Measurements from ENCODE around the gene FUCA1. TPM values are rescaled to one million over a fixed set of nuclear protein-coding genes. Genes with fewer than 3 reads are reported as not detected.

The FUCA1 gene
- total RNA-seq, 1 donor from 2014 or later, result 3.5 TPM

Other genes starting within 250 kb of the FUCA1 start
- 1,058 and 1,119 TPM in 2 replicates for gene RPL11, start 176.5 kb downstream of the FUCA1 start, total RNA-seq
- gene ELOA, start 124.8 kb downstream of the FUCA1 start, total RNA-seq, result 54.5 and 55.2 TPM in 2 replicates
- 83.2 and 83.4 TPM in 2 replicates for gene PITHD1, start 89.9 kb downstream of the FUCA1 start, total RNA-seq
- gene LYPLA2, start 77.1 kb downstream of the FUCA1 start, total RNA-seq, result 91.4 and 96.1 TPM in 2 replicates
- 62.4 and 63.4 TPM in 2 replicates for gene GALE, start 67.5 kb downstream of the FUCA1 start, total RNA-seq
- 18.5 and 19.9 TPM in 2 replicates for gene HMGCL, start 42.9 kb downstream of the FUCA1 start, total RNA-seq
- not detected in 2 replicates for gene CNR2, start 45.1 kb upstream of the FUCA1 start, total RNA-seq
- 112 and 134 TPM in 2 replicates for gene PNRC2, start 91.5 kb upstream of the FUCA1 start, total RNA-seq
- 238 and 243 TPM in 2 replicates for gene SRSF10, start 112.0 kb upstream of the FUCA1 start, total RNA-seq
- gene MYOM3, start 243.8 kb upstream of the FUCA1 start, total RNA-seq, result not detected in 2 replicates